ENCODE measurements around the gene IL17RA.

Gene IL17RA

GRCh38 chr22:17119481-17120202 lies 34.8 kb downstream of the IL17RA start:
- H3K4me1 ChIP-seq (ENCODE audit: control insufficient read depth in 1 of 2, insufficient read depth in 2 of 2, low read length in 2 of 2), result peaks cover 11 to 18% of the 10 kb centered on the region in 2 donors
- no peaks in the 10 kb centered on the region for H3K36me3 ChIP-seq (ENCODE audit: control insufficient read depth in 1 of 2, insufficient read depth in 2 of 2, low read length in 2 of 2)
- no peaks in the 10 kb centered on the region for H3K9me3 ChIP-seq (ENCODE audit: control insufficient read depth in 1 of 2, low read length in 2 of 2)
- no peak overlapping the region for H3K9ac ChIP-seq (ENCODE audit: low read depth in 1 of 2, low read length in 2 of 2)
- no peak overlapping the region for H3K27ac ChIP-seq (ENCODE audit: low read depth, low read length)
- H3K4me3 ChIP-seq (ENCODE audit: low read depth in 1 of 2, low read length in 2 of 2), result no peak overlapping the region
- peaks cover 14 to 20% of the 10 kb centered on the region in 2 donors for H3K27me3 ChIP-seq (ENCODE audit: control insufficient read depth in 1 of 2, insufficient read depth in 2 of 2, low read length in 2 of 2)

- H3K36me3 ChIP-seq (ENCODE audit: control insufficient read depth in 1 of 2, insufficient read depth in 2 of 2, low read length in 2 of 2), result no peaks in the 10 kb centered on the region
- H3K4me1 ChIP-seq (ENCODE audit: control insufficient read depth in 1 of 2, insufficient read depth in 2 of 2, low read length in 2 of 2), result peaks cover 11 to 18% of the 10 kb centered on the region in 2 donors
- H3K4me3 ChIP-seq (ENCODE audit: low read depth in 1 of 2, low read length in 2 of 2), result no peak overlapping the region
- H3K9me3 ChIP-seq (ENCODE audit: control insufficient read depth in 1 of 2, low read length in 2 of 2), result no peaks in the 10 kb centered on the region
- H3K27ac ChIP-seq (ENCODE audit: low read depth, low read length), result no peak overlapping the region
- no peak overlapping the region for H3K9ac ChIP-seq (ENCODE audit: low read depth in 1 of 2, low read length in 2 of 2)
- H3K27me3 ChIP-seq (ENCODE audit: control insufficient read depth in 1 of 2, insufficient read depth in 2 of 2, low read length in 2 of 2), result peaks cover 14 to 20% of the 10 kb centered on the region in 2 donors
Observed at GRCh38 chr22:17120281-17120680, 35.5 kb downstream of the IL17RA start.

DNA sequence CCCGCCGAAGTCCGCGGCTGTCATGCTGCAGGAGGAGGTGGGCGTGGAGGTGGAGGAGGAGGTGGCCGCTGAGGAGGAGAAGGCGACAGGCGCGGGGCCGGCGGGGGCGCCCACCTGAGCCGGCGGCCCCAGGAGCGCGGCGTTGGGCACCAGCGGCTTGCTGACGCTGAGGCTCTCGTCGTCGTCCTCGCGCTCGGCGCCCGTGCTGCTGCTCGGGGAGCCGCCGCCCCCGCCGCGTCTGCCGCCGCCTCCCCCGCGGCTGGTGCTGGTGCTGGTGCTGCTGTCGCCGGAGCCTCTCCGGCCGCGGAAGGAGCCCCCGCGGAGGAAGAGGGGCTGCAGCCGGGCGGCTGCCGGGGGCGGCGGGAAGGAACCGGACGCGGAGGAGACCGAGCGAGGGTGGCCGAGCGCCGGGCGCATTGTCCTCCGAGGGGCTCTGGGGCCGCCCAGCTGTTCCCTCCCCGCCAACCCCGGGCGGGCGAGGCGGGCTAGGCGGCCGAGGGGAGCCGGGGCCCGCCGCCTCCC lies 36.0 kb downstream of the IL17RA start:
- Histone ChIP-seq H3K9ac (ENCODE audit: low read depth in 1 of 2, low read length in 2 of 2) (no peak overlapping the region), H3K27me3 (ENCODE audit: control insufficient read depth in 1 of 2, insufficient read depth in 2 of 2, low read length in 2 of 2) (peaks cover 14 to 20% of the 10 kb centered on the region in 2 donors), H3K36me3 (ENCODE audit: control insufficient read depth in 1 of 2, insufficient read depth in 2 of 2, low read length in 2 of 2) (no peaks in the 10 kb centered on the region), H3K27ac (ENCODE audit: low read depth, low read length) (no peak overlapping the region), H3K9me3 (ENCODE audit: control insufficient read depth in 1 of 2, low read length in 2 of 2) (no peaks in the 10 kb centered on the region), H3K4me3 (ENCODE audit: low read depth in 1 of 2, low read length in 2 of 2) (peak overlapping the region; percentile 36 to 46), H3K4me1 (ENCODE audit: control insufficient read depth in 1 of 2, insufficient read depth in 2 of 2, low read length in 2 of 2) (peaks cover 11 to 18% of the 10 kb centered on the region in 2 donors)

- Histone ChIP-seq H3K4me3 (ENCODE audit: low read depth in 1 of 2, low read length in 2 of 2) (peak within 1 kb of the TSS; percentile 50 to 63), H3K9me3 (ENCODE audit: control insufficient read depth in 1 of 2, low read length in 2 of 2) (no peaks in the 10 kb centered on the region), H3K4me1 (ENCODE audit: control insufficient read depth in 1 of 2, insufficient read depth in 2 of 2, low read length in 2 of 2) (peaks cover 11 to 18% of the 10 kb centered on the region in 2 donors), H3K9ac (ENCODE audit: low read depth in 1 of 2, low read length in 2 of 2) (no peak within 1 kb of the TSS), H3K36me3 (ENCODE audit: control insufficient read depth in 1 of 2, insufficient read depth in 2 of 2, low read length in 2 of 2) (no peaks in the 10 kb centered on the region), H3K27ac (ENCODE audit: low read depth, low read length) (no peak within 1 kb of the TSS), H3K27me3 (ENCODE audit: control insufficient read depth in 1 of 2, insufficient read depth in 2 of 2, low read length in 2 of 2) (peaks cover 14 to 20% of the 10 kb centered on the region in 2 donors)
Observed at GRCh38 chr22:17121233-17122195, 36.7 kb downstream of the IL17RA start, which contains the start of gene TMEM121B. TMEM121B (minus strand) TSS chr22:17121360; CDS start chr22:17121127, 233 bp downstream.

- Histone ChIP-seq H3K27me3 (ENCODE audit: control insufficient read depth in 1 of 2, insufficient read depth in 2 of 2, low read length in 2 of 2) (no peaks in the 10 kb centered on the region), H3K4me3 (ENCODE audit: low read depth in 1 of 2, low read length in 2 of 2) (no peak overlapping the region)
Observed at GRCh38 chr22:17130199-17130598, 45.4 kb downstream of the IL17RA start.

GRCh38 chr22:17131686-17132085 lies 46.9 kb downstream of the IL17RA start:
- Histone ChIP-seq H3K4me3 (ENCODE audit: low read depth in 1 of 2, low read length in 2 of 2) (no peak overlapping the region), H3K27ac (ENCODE audit: low read depth, low read length) (no peak overlapping the region), H3K9me3 (ENCODE audit: control insufficient read depth in 1 of 2, low read length in 2 of 2) (no peaks in the 10 kb centered on the region)

More at GRCh38 chr22:17130199-17130598, 45.4 kb downstream of the IL17RA start:
- Histone ChIP-seq H3K9me3 (ENCODE audit: control insufficient read depth in 1 of 2, low read length in 2 of 2) (no peaks in the 10 kb centered on the region), H3K9ac (ENCODE audit: low read depth in 1 of 2, low read length in 2 of 2) (no peak overlapping the region), H3K27ac (ENCODE audit: low read depth, low read length) (no peak overlapping the region), H3K4me1 (ENCODE audit: control insufficient read depth in 1 of 2, insufficient read depth in 2 of 2, low read length in 2 of 2) (no peaks in the 10 kb centered on the region), H3K36me3 (ENCODE audit: control insufficient read depth in 1 of 2, insufficient read depth in 2 of 2, low read length in 2 of 2) (peaks cover 0 to 3% of the 10 kb centered on the region in 2 donors)

GRCh38 chr22:17132112-17132511 lies 47.3 kb downstream of the IL17RA start:
- peaks cover 0 to 11% of the 10 kb centered on the region in 2 donors for H3K36me3 ChIP-seq (ENCODE audit: control insufficient read depth in 1 of 2, insufficient read depth in 2 of 2, low read length in 2 of 2)
- H3K4me3 ChIP-seq (ENCODE audit: low read depth in 1 of 2, low read length in 2 of 2), result no peak overlapping the region
- no peaks in the 10 kb centered on the region for H3K4me1 ChIP-seq (ENCODE audit: control insufficient read depth in 1 of 2, insufficient read depth in 2 of 2, low read length in 2 of 2)
- H3K9ac ChIP-seq (ENCODE audit: low read depth in 1 of 2, low read length in 2 of 2), result no peak overlapping the region
- H3K27me3 ChIP-seq (ENCODE audit: control insufficient read depth in 1 of 2, insufficient read depth in 2 of 2, low read length in 2 of 2), result no peaks in the 10 kb centered on the region
- H3K9me3 ChIP-seq (ENCODE audit: control insufficient read depth in 1 of 2, low read length in 2 of 2), result no peaks in the 10 kb centered on the region
- H3K27ac ChIP-seq (ENCODE audit: low read depth, low read length), result no peak overlapping the region

More at GRCh38 chr22:17131686-17132085, 46.9 kb downstream of the IL17RA start:
- Histone ChIP-seq H3K27me3 (ENCODE audit: control insufficient read depth in 1 of 2, insufficient read depth in 2 of 2, low read length in 2 of 2) (no peaks in the 10 kb centered on the region), H3K36me3 (ENCODE audit: control insufficient read depth in 1 of 2, insufficient read depth in 2 of 2, low read length in 2 of 2) (peaks cover 0 to 7% of the 10 kb centered on the region in 2 donors), H3K9ac (ENCODE audit: low read depth in 1 of 2, low read length in 2 of 2) (no peak overlapping the region), H3K4me1 (ENCODE audit: control insufficient read depth in 1 of 2, insufficient read depth in 2 of 2, low read length in 2 of 2) (no peaks in the 10 kb centered on the region)

GRCh38 chr22:17133137-17133536 lies 48.3 kb downstream of the IL17RA start:
- no peak overlapping the region for H3K27ac ChIP-seq (ENCODE audit: low read depth, low read length)
- no peak overlapping the region for H3K4me3 ChIP-seq (ENCODE audit: low read depth in 1 of 2, low read length in 2 of 2)
- no peaks in the 10 kb centered on the region for H3K9me3 ChIP-seq (ENCODE audit: control insufficient read depth in 1 of 2, low read length in 2 of 2)
- no peaks in the 10 kb centered on the region for H3K4me1 ChIP-seq (ENCODE audit: control insufficient read depth in 1 of 2, insufficient read depth in 2 of 2, low read length in 2 of 2)
- H3K27me3 ChIP-seq (ENCODE audit: control insufficient read depth in 1 of 2, insufficient read depth in 2 of 2, low read length in 2 of 2), result no peaks in the 10 kb centered on the region
- H3K36me3 ChIP-seq (ENCODE audit: control insufficient read depth in 1 of 2, insufficient read depth in 2 of 2, low read length in 2 of 2), result peaks cover 0 to 20% of the 10 kb centered on the region in 2 donors
- H3K9ac ChIP-seq (ENCODE audit: low read depth in 1 of 2, low read length in 2 of 2), result no peak overlapping the region

DNA sequence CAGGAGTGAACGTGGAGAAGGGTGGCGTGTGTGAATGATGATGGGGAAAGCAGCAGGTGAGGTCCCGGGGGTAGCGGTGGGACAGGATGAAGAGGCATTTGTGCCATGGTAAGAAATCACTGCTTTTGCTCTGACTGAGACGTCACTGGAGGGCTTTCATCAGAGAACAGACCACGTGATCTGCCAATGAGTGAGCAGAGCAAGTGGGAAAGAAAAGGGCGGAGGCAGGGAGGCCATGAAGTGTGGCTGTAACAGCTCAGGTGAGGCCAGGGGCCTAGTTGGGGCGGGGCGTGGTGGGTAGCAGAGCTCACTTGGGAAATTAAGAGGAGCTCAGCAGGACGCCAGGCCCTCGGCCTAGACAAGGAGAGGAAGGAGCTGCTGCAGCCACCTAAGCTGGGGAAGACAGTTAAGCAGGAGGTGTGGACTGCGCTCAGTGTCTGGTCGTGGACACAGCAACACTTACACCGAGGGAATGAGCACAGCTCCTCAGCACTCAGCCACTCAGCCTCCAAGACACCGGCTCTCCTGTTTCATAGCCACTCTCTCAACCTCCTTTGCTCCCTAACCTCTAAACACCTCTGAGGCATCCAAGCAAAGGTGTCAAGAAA lies 50.5 kb downstream of the IL17RA start:
- Histone ChIP-seq H3K4me1 (ENCODE audit: control insufficient read depth in 1 of 2, insufficient read depth in 2 of 2, low read length in 2 of 2) (no peaks in the 10 kb centered on the region), H3K9ac (ENCODE audit: low read depth in 1 of 2, low read length in 2 of 2) (no peak overlapping the region), H3K36me3 (ENCODE audit: control insufficient read depth in 1 of 2, insufficient read depth in 2 of 2, low read length in 2 of 2) (peaks cover under 1 to 35% of the 10 kb centered on the region in 2 donors), H3K27me3 (ENCODE audit: control insufficient read depth in 1 of 2, insufficient read depth in 2 of 2, low read length in 2 of 2) (no peaks in the 10 kb centered on the region), H3K4me3 (ENCODE audit: low read depth in 1 of 2, low read length in 2 of 2) (no peak overlapping the region), H3K27ac (ENCODE audit: low read depth, low read length) (no peak overlapping the region), H3K9me3 (ENCODE audit: control insufficient read depth in 1 of 2, low read length in 2 of 2) (no peaks in the 10 kb centered on the region)

All from duodenal mucosa (tissue), 2 donors.